Kidney epithelial cell (primary cell): ENCODE data around the gene CCDC7. TPM values are rescaled to one million over a fixed set of nuclear protein-coding genes. Genes with fewer than 3 reads are reported as not detected.
"Not testable (repeated sequence)": the region's sequence is repeated elsewhere in the genome, so short reads cannot be mapped to it uniquely, and the experiment has no call there.

ENCODE experiments used
- DNase-seq: peaks from one replicate; pipeline ENCODE4 v3.0.0-alpha.2; 2010; ENCODE audit warnings: low read depth
- H3K27me3 ChIP-seq: 2 replicates; pipeline ENCODE4 v1.6.0; 2011; ENCODE audit warnings: low read length; ENCODE audit not compliant: control insufficient read depth, insufficient read depth
- H3K36me3 ChIP-seq: 2 replicates; pipeline ENCODE4 v1.5.1; 2011; ENCODE audit warnings: low read length; ENCODE audit not compliant: control insufficient read depth, insufficient read depth
- H3K4me3 ChIP-seq: 2 replicates; pipeline ENCODE4 v1.5.1; 2011; ENCODE audit warnings: low read depth, mild to moderate bottlenecking, control low read depth, low read length
- CTCF ChIP-seq: IDR thresholded peaks from 2 replicates; pipeline ENCODE4 v1.5.1; 2011; ENCODE audit warnings: mild to moderate bottlenecking, moderate library complexity, low read length, control low read depth, inconsistent platforms; ENCODE audit not compliant: insufficient read depth, poor library complexity, severe bottlenecking
- total RNA-seq: library from RNA; depleted of rRNA; stranded (reverse); fragments of >200 nt; gene quantifications from 2 replicates; pipeline ENCODE4 v1.2.3, GENCODE V29; 2015

Gene CCDC7
- total RNA-seq, 1 donor from 2014 or later: 2.7 TPM

- TF ChIP-seq CTCF: no peak
- Histone ChIP-seq H3K27me3 (no peaks in the 10 kb centered on the region), H3K4me3 (no peak overlapping the region), H3K36me3 (no peaks in the 10 kb centered on the region)
- no peak for DNase-seq
Observed at GRCh38 chr10:32889631-32890212, 443.8 kb downstream of the CCDC7 start.

- DNase-seq: no peak
Observed at GRCh38 chr10:32890444-32890843, 444.5 kb downstream of the CCDC7 start.

GRCh38 chr10:32891261-32891660 is 445.3 kb downstream of the CCDC7 start:
- no peak overlapping the region for H3K4me3 ChIP-seq
- no peaks in the 10 kb centered on the region for H3K36me3 ChIP-seq
- no peaks in the 10 kb centered on the region for H3K27me3 ChIP-seq
- no peak for TF ChIP-seq CTCF
- DNase-seq: peak; percentile 5

More at GRCh38 chr10:32890444-32890843, 444.5 kb downstream of the CCDC7 start:
- Histone ChIP-seq H3K27me3 (no peaks in the 10 kb centered on the region), H3K4me3 (no peak overlapping the region), H3K36me3 (no peaks in the 10 kb centered on the region)
- TF ChIP-seq CTCF: no peak

- H3K4me3 ChIP-seq: no peak overlapping the region
- no peaks in the 10 kb centered on the region for H3K36me3 ChIP-seq
- DNase-seq: no peak
- no peaks in the 10 kb centered on the region for H3K27me3 ChIP-seq
- TF ChIP-seq CTCF: peak; percentile 6
Observed at GRCh38 chr10:32893434-32893833, 447.5 kb downstream of the CCDC7 start.

- Histone ChIP-seq H3K36me3 (no peaks in the 10 kb centered on the region), H3K4me3 (no peak overlapping the region), H3K27me3 (no peaks in the 10 kb centered on the region)
- no peak for TF ChIP-seq CTCF
- DNase-seq: no peak
Observed at GRCh38 chr10:32893916-32894664, 448.1 kb downstream of the CCDC7 start.

- DNase-seq, H3K4me3 ChIP-seq, H3K36me3 ChIP-seq, H3K27me3 ChIP-seq: not testable (repeated sequence)
Observed at GRCh38 chr10:32895200-32895968, 449.4 kb downstream of the CCDC7 start.
